Endometrial microvascular endothelial cells (primary cell): ENCODE measurements around the gene WNT6. TPM values are rescaled to one million over a fixed set of nuclear protein-coding genes. Genes with fewer than 3 reads are reported as not detected.

Experiments used
- in situ Hi-C: cut with HindIII; loops from 2 replicates; pipeline ENCODE4 v1.10.0; 2017; ENCODE audit warnings: low sequenced_read_pairs, low pct_unique_long_range_greater_than_20kb; ENCODE audit errors: inconsistent ontology term
- total RNA-seq: library from RNA; depleted of rRNA; stranded (reverse); fragments of >200 nt; gene quantifications from one replicate; pipeline ENCODE4 v1.2.3, GENCODE V29; 2015; ENCODE audit errors: inconsistent ontology term

WNT6 gene
- not detected for total RNA-seq

GRCh38 chr2:218859556-218859987 is at the start of gene WNT6:
Gene WNT6, plus strand, starts transcription at chr2:218859805. Its CDS starts 233 bp downstream, at chr2:218860038.
- in situ Hi-C loops: no loop called here

GRCh38 chr2:218810256-218810655 is 49.3 kb upstream of the WNT6 start:
- in situ Hi-C loops: no loop called here

GRCh38 chr2:218811382-218811781 is 48.2 kb upstream of the WNT6 start:
- in situ Hi-C loops: no loop called here

- in situ Hi-C loops: no loop called here
Measured at GRCh38 chr2:218812096-218812815, 47.3 kb upstream of the WNT6 start.

GRCh38 chr2:218812861-218813260 is 46.7 kb upstream of the WNT6 start:
- in situ Hi-C loops: no loop called here

GRCh38 chr2:218813771-218814460 is 45.7 kb upstream of the WNT6 start:
- in situ Hi-C loops: no loop called here

- in situ Hi-C loops: no loop called here
Measured at GRCh38 chr2:218814540-218815243, 44.9 kb upstream of the WNT6 start.

GRCh38 chr2:218815244-218815637 is 44.4 kb upstream of the WNT6 start:
- in situ Hi-C loops: no loop called here

GRCh38 chr2:218815649-218816048 is 44.0 kb upstream of the WNT6 start:
- in situ Hi-C loops: no loop called here

GRCh38 chr2:218816561-218817011 is 43.0 kb upstream of the WNT6 start:
- in situ Hi-C loops: no loop called here

GRCh38 chr2:218819093-218819492 is 40.5 kb upstream of the WNT6 start:
- in situ Hi-C loops: no loop called here

GRCh38 chr2:218820746-218821369 is 38.7 kb upstream of the WNT6 start:
- in situ Hi-C loops: no loop called here

- in situ Hi-C loops: no loop called here
Measured at GRCh38 chr2:218821605-218822211, 37.9 kb upstream of the WNT6 start.

- in situ Hi-C loops: no loop called here
Measured at GRCh38 chr2:218822622-218823021, 37.0 kb upstream of the WNT6 start.

- in situ Hi-C loops: no loop called here
Measured at GRCh38 chr2:218823196-218823855, 36.3 kb upstream of the WNT6 start.

GRCh38 chr2:218824004-218824403 is 35.6 kb upstream of the WNT6 start:
- in situ Hi-C loops: no loop called here

GRCh38 chr2:218826791-218827190 is 32.8 kb upstream of the WNT6 start:
- in situ Hi-C loops: no loop called here

- in situ Hi-C loops: no loop called here
Measured at GRCh38 chr2:218827701-218828476, 31.7 kb upstream of the WNT6 start.
